ENCODE measurements around the gene TNPO2.
"Not testable (repeated sequence)": the region's sequence is repeated elsewhere in the genome, so short reads cannot be mapped to it uniquely, and the experiment has no call there.

Gene TNPO2

DNA sequence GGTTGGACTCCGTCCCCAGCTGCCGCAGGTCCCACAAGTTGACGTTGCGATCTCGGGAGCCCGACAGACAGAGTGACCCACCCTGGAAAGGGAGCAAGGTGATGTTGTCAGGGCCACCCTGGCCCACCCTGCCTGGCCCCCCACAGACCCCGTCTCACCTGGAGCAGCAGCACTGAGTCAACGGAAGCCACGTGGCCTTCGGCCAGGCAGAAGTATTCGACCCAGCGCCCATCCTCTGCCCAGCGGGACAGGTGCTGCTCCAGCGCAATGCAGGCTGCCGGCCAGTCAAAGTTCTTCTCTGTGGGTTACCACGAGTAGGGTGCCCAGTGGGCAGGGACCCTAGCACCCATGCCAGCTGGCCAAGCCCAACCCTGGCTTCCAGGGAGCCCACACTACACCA, 29.1 kb downstream of the TNPO2 start:
- no peaks in the 10 kb centered on the region for H3K27me3 ChIP-seq (ENCODE audit: control insufficient read depth in 1 of 2, insufficient read depth in 2 of 2, low read length in 2 of 2)
- H3K9me3 ChIP-seq (ENCODE audit: control insufficient read depth in 2 of 2, low read length in 2 of 2) = no peaks in the 10 kb centered on the region
- no peak overlapping the region for H3K9ac ChIP-seq (ENCODE audit: low read length in 2 of 2)
- H3K27ac ChIP-seq (ENCODE audit: low read length) = no peak overlapping the region
- H3K36me3 ChIP-seq (ENCODE audit: control insufficient read depth in 2 of 2, insufficient read depth in 2 of 2, low read length in 2 of 2) = peaks cover 0 to 3% of the 10 kb centered on the region in 2 donors
- peaks cover 18% of the 10 kb centered on the region for H3K4me1 ChIP-seq (ENCODE audit: control insufficient read depth, insufficient read depth, low read length)
- H3K4me3 ChIP-seq (ENCODE audit: low read length in 2 of 2) = no peak overlapping the region

DNA sequence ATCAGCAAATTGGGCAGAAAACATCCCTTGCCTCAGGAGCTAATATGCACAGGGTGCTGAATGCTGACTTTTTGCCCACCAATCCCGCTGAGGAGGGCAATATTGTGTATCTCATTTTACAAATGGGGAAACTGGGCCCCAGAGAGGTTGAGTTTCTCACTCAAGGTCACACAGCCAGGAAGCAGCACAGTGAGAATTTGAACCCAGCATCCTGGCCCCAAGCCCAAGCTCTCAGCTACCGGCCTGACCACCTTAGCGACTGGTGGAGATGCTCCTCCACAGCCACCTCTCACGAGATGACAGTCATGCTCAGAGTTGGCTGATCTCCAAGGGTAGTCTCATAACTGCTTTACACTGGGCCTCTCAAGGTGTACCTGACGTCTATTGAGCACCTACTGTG, 30.8 kb downstream of the TNPO2 start:
- H3K36me3 ChIP-seq (ENCODE audit: control insufficient read depth in 2 of 2, insufficient read depth in 2 of 2, low read length in 2 of 2) = peaks cover 0 to 2% of the 10 kb centered on the region in 2 donors
- no peaks in the 10 kb centered on the region for H3K9me3 ChIP-seq (ENCODE audit: control insufficient read depth in 2 of 2, low read length in 2 of 2)

DNA sequence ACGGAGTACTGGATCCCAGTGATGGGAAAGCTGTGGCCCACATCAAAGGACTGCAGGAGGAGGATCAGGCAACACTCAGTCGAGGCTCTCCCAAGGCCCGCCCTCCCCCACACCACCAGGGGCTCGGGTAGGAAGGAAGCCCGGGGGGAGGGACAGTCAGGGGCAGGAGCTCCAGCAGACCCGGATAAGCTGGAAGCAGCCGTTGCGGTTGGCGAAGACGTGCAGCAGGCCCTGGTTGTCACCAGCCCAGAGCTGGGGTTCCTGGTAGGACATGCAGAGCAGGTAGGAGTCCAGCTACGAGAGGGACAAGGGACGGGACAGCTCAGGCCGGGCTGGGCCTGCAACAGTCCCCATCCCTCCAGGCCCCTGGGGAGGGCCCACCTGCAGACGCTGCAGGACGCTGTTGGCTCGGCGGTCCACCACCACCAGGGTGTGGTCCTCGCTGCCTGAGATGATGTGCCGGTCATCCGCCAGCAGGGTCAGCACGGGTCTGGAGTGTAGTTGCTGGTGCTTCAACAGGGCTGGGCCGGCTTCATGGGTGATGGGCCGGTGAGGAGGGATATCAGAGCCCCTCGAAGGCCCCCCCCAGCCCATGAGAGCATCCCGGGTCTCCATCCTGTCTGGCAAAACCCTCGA, 34.0 kb downstream of the TNPO2 start:
- Histone ChIP-seq H3K4me1 (ENCODE audit: control insufficient read depth, insufficient read depth, low read length) (no peaks in the 10 kb centered on the region), H3K9ac (ENCODE audit: low read length in 2 of 2) (no peak overlapping the region), H3K36me3 (ENCODE audit: control insufficient read depth in 2 of 2, insufficient read depth in 2 of 2, low read length in 2 of 2) (peaks cover 0 to 2% of the 10 kb centered on the region in 2 donors), H3K27ac (ENCODE audit: low read length) (no peak overlapping the region), H3K9me3 (ENCODE audit: control insufficient read depth in 2 of 2, low read length in 2 of 2) (no peaks in the 10 kb centered on the region), H3K27me3 (ENCODE audit: control insufficient read depth in 1 of 2, insufficient read depth in 2 of 2, low read length in 2 of 2) (no peaks in the 10 kb centered on the region), H3K4me3 (ENCODE audit: low read length in 2 of 2) (no peak overlapping the region)

More for the DNA sequence above, 30.8 kb downstream of the TNPO2 start:
- Histone ChIP-seq H3K27me3 (ENCODE audit: control insufficient read depth in 1 of 2, insufficient read depth in 2 of 2, low read length in 2 of 2) (no peaks in the 10 kb centered on the region), H3K27ac (ENCODE audit: low read length) (no peak overlapping the region), H3K4me3 (ENCODE audit: low read length in 2 of 2) (no peak overlapping the region), H3K9ac (ENCODE audit: low read length in 2 of 2) (no peak overlapping the region), H3K4me1 (ENCODE audit: control insufficient read depth, insufficient read depth, low read length) (peaks cover 18% of the 10 kb centered on the region)

DNA sequence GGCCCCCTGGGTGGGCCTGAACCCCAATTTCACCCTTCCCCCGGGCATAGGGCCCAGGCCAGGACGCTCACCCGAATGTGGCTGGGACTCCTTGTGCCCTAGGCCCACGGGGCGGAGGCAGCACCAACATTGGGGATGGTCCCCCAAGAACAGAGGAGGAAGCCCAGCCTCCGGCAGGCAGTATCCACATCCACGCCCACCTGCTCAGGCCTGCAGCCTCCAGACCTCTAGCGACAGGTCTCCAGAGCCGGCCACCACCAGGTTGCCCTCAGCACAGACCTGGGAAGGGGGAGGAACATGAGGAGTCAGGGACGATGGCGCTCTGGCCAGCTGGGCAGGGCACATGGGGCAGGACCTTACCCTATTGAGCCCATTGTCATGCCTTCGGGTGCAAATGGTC, 34.7 kb downstream of the TNPO2 start:
- no peaks in the 10 kb centered on the region for H3K27me3 ChIP-seq (ENCODE audit: control insufficient read depth in 1 of 2, insufficient read depth in 2 of 2, low read length in 2 of 2)
- H3K27ac ChIP-seq (ENCODE audit: low read length) = no peak overlapping the region
- no peaks in the 10 kb centered on the region for H3K9me3 ChIP-seq (ENCODE audit: control insufficient read depth in 2 of 2, low read length in 2 of 2)
- H3K36me3 ChIP-seq (ENCODE audit: control insufficient read depth in 2 of 2, insufficient read depth in 2 of 2, low read length in 2 of 2) = peaks cover 0 to 2% of the 10 kb centered on the region in 2 donors
- no peak overlapping the region for H3K4me3 ChIP-seq (ENCODE audit: low read length in 2 of 2)
- no peak overlapping the region for H3K9ac ChIP-seq (ENCODE audit: low read length in 2 of 2)
- no peaks in the 10 kb centered on the region for H3K4me1 ChIP-seq (ENCODE audit: control insufficient read depth, insufficient read depth, low read length)

DNA sequence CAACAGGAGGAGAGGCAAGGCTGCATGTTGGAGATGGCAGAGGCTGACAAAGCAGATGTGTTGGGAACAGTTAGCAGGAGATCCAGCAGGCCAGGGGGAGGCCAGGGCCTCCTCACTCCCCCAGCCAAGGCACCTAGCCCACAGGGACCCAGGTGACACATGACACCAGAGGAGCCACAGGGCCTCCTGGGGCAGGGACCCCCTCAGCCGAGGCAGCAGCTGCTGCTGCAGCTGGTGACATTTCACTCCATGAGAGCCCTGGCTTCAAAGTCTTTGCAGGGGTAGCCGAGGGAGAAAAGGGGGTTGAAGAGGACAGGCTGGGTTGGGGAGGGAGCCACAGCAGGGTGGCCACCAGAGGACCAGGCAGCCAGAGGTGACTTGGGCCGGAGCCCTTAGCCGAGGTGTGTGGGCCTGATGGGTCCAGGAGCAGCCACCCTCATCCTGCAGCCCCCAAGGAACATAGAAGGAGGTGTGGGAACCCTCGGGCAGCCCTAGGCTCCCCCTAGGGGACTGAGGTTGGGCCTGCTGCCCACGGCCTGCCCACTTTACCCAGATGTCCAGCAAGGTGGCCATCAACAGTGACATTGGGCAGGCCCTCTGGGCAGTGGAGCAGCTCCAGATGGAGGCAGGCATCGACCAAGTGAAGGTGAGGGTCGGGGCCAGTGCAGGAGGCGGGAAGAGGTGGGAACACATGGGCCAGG, 36.1 kb downstream of the TNPO2 start, which contains the start of gene GNG14:
TSS of gene GNG14 (plus strand) at position 503 of the 701 bp plus-strand sequence. CDS start at position 554, 51 bp downstream.
- no peak within 1 kb of the TSS for H3K4me3 ChIP-seq (ENCODE audit: low read length in 2 of 2)
- no peaks in the 10 kb centered on the region for H3K9me3 ChIP-seq (ENCODE audit: control insufficient read depth in 2 of 2, low read length in 2 of 2)
- no peak within 1 kb of the TSS for H3K27ac ChIP-seq (ENCODE audit: low read length)
- peaks cover 0 to 2% of the 10 kb centered on the region in 2 donors for H3K36me3 ChIP-seq (ENCODE audit: control insufficient read depth in 2 of 2, insufficient read depth in 2 of 2, low read length in 2 of 2)
- no peaks in the 10 kb centered on the region for H3K27me3 ChIP-seq (ENCODE audit: control insufficient read depth in 1 of 2, insufficient read depth in 2 of 2, low read length in 2 of 2)
- H3K4me1 ChIP-seq (ENCODE audit: control insufficient read depth, insufficient read depth, low read length) = no peaks in the 10 kb centered on the region
- no peak within 1 kb of the TSS for H3K9ac ChIP-seq (ENCODE audit: low read length in 2 of 2)

DNA sequence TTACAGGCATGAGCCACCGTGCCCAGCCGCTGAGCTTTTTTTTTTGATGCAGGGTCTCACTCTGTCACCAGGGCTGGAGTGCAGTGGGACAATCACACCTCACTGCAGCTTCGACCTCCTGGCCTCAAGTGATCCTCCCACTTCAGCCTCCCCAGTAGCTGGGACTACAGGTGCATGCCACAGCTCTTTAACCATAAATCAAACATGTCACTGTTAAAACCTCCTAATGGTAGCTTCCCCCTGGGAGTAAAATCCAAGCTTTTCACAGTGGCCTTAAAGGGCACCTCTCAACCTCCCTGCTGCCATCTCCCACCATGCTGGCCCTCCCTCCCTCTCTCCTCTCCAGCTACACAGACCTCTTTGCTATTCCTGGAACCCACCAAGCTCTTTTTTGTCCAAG, 37.9 kb downstream of the TNPO2 start:
- H3K4me1 ChIP-seq (ENCODE audit: control insufficient read depth, insufficient read depth, low read length) = no peaks in the 10 kb centered on the region
- no peak overlapping the region for H3K9ac ChIP-seq (ENCODE audit: low read length in 2 of 2)
- no peaks in the 10 kb centered on the region for H3K9me3 ChIP-seq (ENCODE audit: control insufficient read depth in 2 of 2, low read length in 2 of 2)
- H3K27me3 ChIP-seq (ENCODE audit: control insufficient read depth in 1 of 2, insufficient read depth in 2 of 2, low read length in 2 of 2) = no peaks in the 10 kb centered on the region
- peaks cover 0 to 2% of the 10 kb centered on the region in 2 donors for H3K36me3 ChIP-seq (ENCODE audit: control insufficient read depth in 2 of 2, insufficient read depth in 2 of 2, low read length in 2 of 2)
- H3K27ac ChIP-seq (ENCODE audit: low read length) = no peak overlapping the region
- H3K4me3 ChIP-seq (ENCODE audit: low read length in 2 of 2) = no peak overlapping the region

DNA sequence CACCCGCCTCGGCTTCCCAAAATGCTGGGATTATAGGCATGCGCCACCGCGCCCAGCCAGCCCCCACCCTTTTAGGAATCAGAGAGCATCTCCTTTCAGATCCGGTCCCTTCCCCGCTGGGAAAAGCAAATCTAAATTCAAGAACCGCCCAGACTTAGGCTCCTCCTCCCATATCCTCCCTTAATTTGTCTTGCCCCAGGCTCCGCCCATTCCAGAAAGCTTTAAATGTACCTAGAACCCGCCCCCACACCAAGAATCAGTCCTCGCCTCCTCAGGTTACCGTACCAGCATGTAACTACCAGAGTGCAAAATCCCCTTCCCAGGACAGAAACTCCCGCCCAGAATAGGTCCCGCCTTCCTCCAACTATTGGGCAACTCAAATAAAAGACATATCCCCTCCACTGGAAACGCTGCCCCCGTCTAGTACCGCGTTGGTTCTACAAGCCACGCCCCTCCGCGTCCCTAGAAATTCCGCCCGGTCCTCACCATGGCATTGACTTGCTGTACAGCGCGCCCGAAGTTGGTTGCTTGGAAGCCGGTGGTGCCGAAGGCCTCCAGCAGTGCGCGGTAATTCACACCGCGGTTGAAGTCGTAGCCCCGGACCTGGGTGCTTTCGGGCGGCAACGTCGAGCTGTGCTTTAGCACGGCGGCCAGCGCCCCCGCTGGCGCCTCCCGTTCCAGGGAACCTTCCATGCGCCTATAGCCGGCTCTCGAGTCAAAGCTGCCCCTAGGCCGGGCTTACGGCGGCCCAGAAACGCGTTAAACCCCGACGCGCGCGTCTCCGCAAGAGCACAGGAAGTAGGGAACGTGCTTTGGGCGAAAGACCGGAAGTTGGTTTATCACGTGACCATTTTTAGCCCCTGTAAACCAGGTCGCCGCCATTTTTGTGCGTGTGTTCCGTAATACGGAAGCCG, 42.4 kb downstream of the TNPO2 start, which contains the start of gene DHPS:
TSS of gene DHPS (minus strand) at position 807 of the 914 bp plus-strand sequence. CDS start at position 693, 114 bp downstream.
- peak within 1 kb of the TSS; percentile 92 to 98 for H3K4me3 ChIP-seq (ENCODE audit: low read length in 2 of 2)
- H3K4me1 ChIP-seq (ENCODE audit: control insufficient read depth, insufficient read depth, low read length) = peaks cover 12% of the 10 kb centered on the region
- no peaks in the 10 kb centered on the region for H3K27me3 ChIP-seq (ENCODE audit: control insufficient read depth in 1 of 2, insufficient read depth in 2 of 2, low read length in 2 of 2)
- peak within 1 kb of the TSS; percentile 94 for H3K27ac ChIP-seq (ENCODE audit: low read length)
- H3K9ac ChIP-seq (ENCODE audit: low read length in 2 of 2) = peak within 1 kb of the TSS; percentile 90 to 98
- H3K36me3 ChIP-seq (ENCODE audit: control insufficient read depth in 2 of 2, insufficient read depth in 2 of 2, low read length in 2 of 2) = peaks cover 20 to 28% of the 10 kb centered on the region in 2 donors
- no peaks in the 10 kb centered on the region for H3K9me3 ChIP-seq (ENCODE audit: control insufficient read depth in 2 of 2, low read length in 2 of 2)

DNA sequence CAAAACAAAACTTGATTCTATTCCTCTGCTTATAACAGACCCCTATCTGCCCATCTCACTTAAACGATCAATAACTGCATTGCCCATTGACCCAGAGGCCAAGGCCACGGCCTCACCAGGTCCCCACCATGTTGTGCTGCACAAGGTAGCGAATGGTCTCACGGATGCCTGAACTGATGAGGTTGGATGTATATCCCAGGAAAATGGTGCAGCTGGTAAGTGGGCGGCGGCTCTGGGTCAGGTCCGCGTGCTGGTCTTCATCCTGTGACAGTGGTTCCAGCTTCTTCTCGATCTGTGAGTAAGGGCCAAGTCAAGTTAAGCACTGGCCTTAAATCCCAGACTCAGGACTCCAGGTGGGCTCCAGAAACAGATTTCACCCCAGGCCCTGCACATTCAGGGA, 43.7 kb downstream of the TNPO2 start:
- Histone ChIP-seq H3K27me3 (ENCODE audit: control insufficient read depth in 1 of 2, insufficient read depth in 2 of 2, low read length in 2 of 2) (no peaks in the 10 kb centered on the region), H3K9ac (ENCODE audit: low read length in 2 of 2) (no peak overlapping the region), H3K4me3 (ENCODE audit: low read length in 2 of 2) (no peak overlapping the region), H3K27ac (ENCODE audit: low read length) (no peak overlapping the region), H3K4me1 (ENCODE audit: control insufficient read depth, insufficient read depth, low read length) (peaks cover 13% of the 10 kb centered on the region), H3K36me3 (ENCODE audit: control insufficient read depth in 2 of 2, insufficient read depth in 2 of 2, low read length in 2 of 2) (peaks cover 25 to 39% of the 10 kb centered on the region in 2 donors), H3K9me3 (ENCODE audit: control insufficient read depth in 2 of 2, low read length in 2 of 2) (no peaks in the 10 kb centered on the region)

DNA sequence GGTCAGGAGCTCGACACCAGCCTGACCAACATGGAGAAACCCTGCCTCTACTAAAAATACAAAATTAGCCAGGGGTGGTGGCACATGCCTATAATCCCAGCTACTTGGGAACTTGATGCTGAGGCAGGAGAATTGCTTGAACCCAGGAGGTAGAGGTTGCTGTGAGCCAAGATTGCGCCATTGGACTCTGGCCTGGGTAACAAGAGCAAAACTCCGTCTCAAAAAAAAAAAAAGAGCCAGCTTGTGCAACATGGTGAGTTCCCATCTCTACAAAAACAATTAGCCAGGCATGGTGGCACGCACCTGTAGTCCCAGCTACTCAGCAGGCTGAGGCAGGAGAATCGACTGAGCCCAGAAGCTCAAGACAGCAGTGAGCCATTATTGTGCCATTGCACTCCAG, 45.7 kb downstream of the TNPO2 start:
- Histone ChIP-seq H3K4me1 (ENCODE audit: control insufficient read depth, insufficient read depth, low read length) (peaks cover 13% of the 10 kb centered on the region), H3K36me3 (ENCODE audit: control insufficient read depth in 2 of 2, insufficient read depth in 2 of 2, low read length in 2 of 2) (peaks cover 33 to 48% of the 10 kb centered on the region in 2 donors)
- not testable (repeated sequence) for H3K27ac ChIP-seq (ENCODE audit: low read length); H3K9me3 ChIP-seq (ENCODE audit: control insufficient read depth in 2 of 2, low read length in 2 of 2); H3K4me3 ChIP-seq (ENCODE audit: low read length in 2 of 2); H3K27me3 ChIP-seq (ENCODE audit: control insufficient read depth in 1 of 2, insufficient read depth in 2 of 2, low read length in 2 of 2); H3K9ac ChIP-seq (ENCODE audit: low read length in 2 of 2)

DNA sequence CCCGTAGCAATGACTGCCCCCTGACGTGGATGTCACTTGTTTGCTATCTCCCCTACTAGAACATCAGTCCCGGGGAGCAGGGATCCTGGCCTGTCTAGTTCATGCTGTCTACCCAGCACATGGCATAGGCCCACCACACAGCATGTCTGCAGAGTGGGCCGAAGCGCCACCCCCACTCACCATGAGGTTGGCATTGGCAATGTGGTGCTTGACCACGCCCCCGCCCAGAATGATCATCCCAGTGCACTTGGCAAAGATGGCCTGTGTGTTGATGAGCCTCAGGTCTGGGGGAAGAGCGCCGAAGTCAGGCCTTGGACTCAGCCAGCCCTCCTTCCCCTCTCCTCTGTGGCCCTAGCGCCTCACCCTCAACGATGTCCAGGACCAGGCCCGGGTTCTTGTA, 46.8 kb downstream of the TNPO2 start:
- Histone ChIP-seq H3K27me3 (ENCODE audit: control insufficient read depth in 1 of 2, insufficient read depth in 2 of 2, low read length in 2 of 2) (no peaks in the 10 kb centered on the region), H3K4me1 (ENCODE audit: control insufficient read depth, insufficient read depth, low read length) (peaks cover 13% of the 10 kb centered on the region), H3K36me3 (ENCODE audit: control insufficient read depth in 2 of 2, insufficient read depth in 2 of 2, low read length in 2 of 2) (peaks cover 38 to 53% of the 10 kb centered on the region in 2 donors), H3K9ac (ENCODE audit: low read length in 2 of 2) (no peak overlapping the region), H3K4me3 (ENCODE audit: low read length in 2 of 2) (no peak overlapping the region), H3K9me3 (ENCODE audit: control insufficient read depth in 2 of 2, low read length in 2 of 2) (no peaks in the 10 kb centered on the region), H3K27ac (ENCODE audit: low read length) (no peak overlapping the region)
